ENCODE measurements around the gene ADGRE3.

DNA sequence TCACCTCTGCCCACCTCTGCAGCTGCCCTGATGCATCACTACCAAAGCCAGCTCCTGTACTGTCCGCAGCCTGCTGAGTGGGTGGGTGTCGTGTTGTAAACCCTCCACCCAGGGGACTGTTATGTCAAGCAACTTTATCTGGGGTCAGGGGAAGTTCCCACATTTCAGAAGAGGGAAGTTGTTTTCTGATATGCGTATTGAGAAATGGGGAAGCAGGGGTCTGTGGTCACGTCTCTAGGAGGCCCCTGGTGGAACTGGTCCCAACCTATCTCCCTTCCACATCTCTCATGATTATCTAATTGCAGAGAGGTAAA is 60.6 kb downstream of the ADGRE3 start:
- TF ChIP-seq, protein P1, sequence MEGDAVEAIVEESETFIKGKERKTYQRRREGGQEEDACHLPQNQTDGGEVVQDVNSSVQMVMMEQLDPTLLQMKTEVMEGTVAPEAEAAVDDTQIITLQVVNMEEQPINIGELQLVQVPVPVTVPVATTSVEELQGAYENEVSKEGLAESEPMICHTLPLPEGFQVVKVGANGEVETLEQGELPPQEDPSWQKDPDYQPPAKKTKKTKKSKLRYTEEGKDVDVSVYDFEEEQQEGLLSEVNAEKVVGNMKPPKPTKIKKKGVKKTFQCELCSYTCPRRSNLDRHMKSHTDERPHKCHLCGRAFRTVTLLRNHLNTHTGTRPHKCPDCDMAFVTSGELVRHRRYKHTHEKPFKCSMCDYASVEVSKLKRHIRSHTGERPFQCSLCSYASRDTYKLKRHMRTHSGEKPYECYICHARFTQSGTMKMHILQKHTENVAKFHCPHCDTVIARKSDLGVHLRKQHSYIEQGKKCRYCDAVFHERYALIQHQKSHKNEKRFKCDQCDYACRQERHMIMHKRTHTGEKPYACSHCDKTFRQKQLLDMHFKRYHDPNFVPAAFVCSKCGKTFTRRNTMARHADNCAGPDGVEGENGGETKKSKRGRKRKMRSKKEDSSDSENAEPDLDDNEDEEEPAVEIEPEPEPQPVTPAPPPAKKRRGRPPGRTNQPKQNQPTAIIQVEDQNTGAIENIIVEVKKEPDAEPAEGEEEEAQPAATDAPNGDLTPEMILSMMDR (IDR thresholded peaks at IDR 0.05 in 8 of 11, conservative IDR thresholded peaks at IDR 0.05 in 3 of 11) = peak in 3 of 11 experiments; percentile 7 to 19 (median 18)
- TF ChIP-seq POLR2AphosphoS5 (IDR thresholded peaks at IDR 0.05) (peak in 2 of 3 donors; percentile 39 to 64), POLR2A (IDR thresholded peaks at IDR 0.05) (no peak)
